Breast epithelium (tissue), 4 donors: ENCODE measurements around the gene ALDH1A2. TPM values are rescaled to one million over a fixed set of nuclear protein-coding genes. Genes with fewer than 3 reads are reported as not detected.

Source experiments
- DNase-seq, 2 donors: peaks; one replicate each; pipeline ENCODE4 v3.0.0-alpha.2; 2019; ENCODE audit warnings: low spot score in 2 of 2
- H3K27ac ChIP-seq, 2 donors: fragments of 200-600 bp; sonication (generic) in 1 of 2; one replicate each; pipeline ENCODE4 v1.5.1; 2016 to 2019; ENCODE audit warnings: mild to moderate bottlenecking in 1 of 2
- H3K27me3 ChIP-seq, 2 donors: fragments of 200-600 bp; sonication (generic) in 1 of 2; one replicate each; pipeline versions ENCODE4 v1.5.1 to v1.6.0; 2017 to 2019; ENCODE audit warnings: control low read depth in 1 of 2, mild to moderate bottlenecking in 1 of 2
- H3K36me3 ChIP-seq: fragments of 200-600 bp; one replicate; pipeline ENCODE4 v1.5.1; 2019
- H3K4me1 ChIP-seq, 2 donors: fragments of 200-600 bp; sonication (generic); one replicate each; pipeline ENCODE4 v1.5.1; 2016 to 2019; ENCODE audit warnings: control low read depth in 1 of 2
- H3K4me3 ChIP-seq, 3 donors: fragments of 200-600 bp; sonication (generic); 1 replicate in 2 of 3; 2 replicates in 1 of 3; pipeline ENCODE4 v1.5.1; 2016 to 2019; ENCODE audit warnings: mild to moderate bottlenecking in 3 of 3, moderate library complexity in 2 of 3
- H3K9me3 ChIP-seq, 2 donors: fragments of 200-600 bp; sonication (generic) in 1 of 2; one replicate each; pipeline ENCODE4 v1.5.1; 2016 to 2019; ENCODE audit warnings: control low read depth in 1 of 2
- POLR2A ChIP-seq: fragments of 450-650 bp; IDR thresholded peaks from one replicate; pipeline ENCODE4 v1.6.1; 2016; ENCODE audit warnings: antibody characterized with exemption, mild to moderate bottlenecking, moderate library complexity
- POLR2AphosphoS5 ChIP-seq, 3 donors: sonication (generic); formaldehyde crosslinking; IDR thresholded peaks; one replicate each; pipeline ENCODE4 v1.6.1; 2017; ENCODE audit warnings: antibody characterized with exemption in 3 of 3
- intact Hi-C: fragments of 100-400 bp; cut with DNase I; formaldehyde crosslinking; loops from one replicate; pipeline ENCODE4 v1.15.1; 2023; ENCODE audit warnings: low total_unique reads
- total RNA-seq, 3 donors: library from RNA; depleted of rRNA; stranded (reverse); fragments of >200 nt; gene quantifications; one replicate each; pipeline ENCODE4 v1.1.0, GENCODE V29; 2016
- TF ChIP-seq, protein P1 (sequence below), 3 donors: fragments of 450-650 bp; IDR thresholded peaks; one replicate each; pipeline ENCODE4 v1.5.1; 2016 to 2017; ENCODE audit warnings: antibody characterized with exemption in 3 of 3, mild to moderate bottlenecking in 3 of 3, moderate library complexity in 3 of 3

ALDH1A2 gene
- total RNA-seq, 3 donors from 2014 or later: 6.1 to 19.6 (median 11.1) TPM

DNA sequence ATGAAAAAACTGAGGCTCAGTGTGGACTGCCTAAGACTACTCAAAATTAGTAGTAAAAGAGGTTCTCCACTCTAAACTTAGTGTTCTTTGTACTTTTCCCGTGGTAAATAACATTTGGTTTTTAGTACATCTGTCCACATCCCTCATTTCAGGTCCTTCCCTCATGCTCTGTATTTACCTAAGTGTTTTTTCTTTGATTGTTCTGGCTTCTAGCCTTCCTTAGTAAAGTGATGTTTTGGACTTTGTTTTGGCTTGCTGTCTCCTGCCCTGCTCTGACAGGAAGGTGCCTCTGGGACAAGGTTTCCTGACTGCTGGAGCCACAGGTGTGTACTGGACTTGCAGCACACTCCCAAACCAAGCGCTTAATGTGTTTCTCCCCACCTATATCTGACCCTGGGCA, 29.9 kb upstream of the ALDH1A2 start:
- intact Hi-C loops: no loop called here
- Histone ChIP-seq H3K4me3 (no peak overlapping the region), H3K36me3 (no peaks in the 10 kb centered on the region), H3K27me3 (no peaks in the 10 kb centered on the region), H3K27ac (no peak overlapping the region), H3K4me1 (no peaks in the 10 kb centered on the region), H3K9me3 (peaks cover 0 to 6% of the 10 kb centered on the region in 2 donors)
- TF ChIP-seq POLR2AphosphoS5 (IDR thresholded peaks at IDR 0.05) (no peak), POLR2A (no peak)
- TF ChIP-seq, protein P1, sequence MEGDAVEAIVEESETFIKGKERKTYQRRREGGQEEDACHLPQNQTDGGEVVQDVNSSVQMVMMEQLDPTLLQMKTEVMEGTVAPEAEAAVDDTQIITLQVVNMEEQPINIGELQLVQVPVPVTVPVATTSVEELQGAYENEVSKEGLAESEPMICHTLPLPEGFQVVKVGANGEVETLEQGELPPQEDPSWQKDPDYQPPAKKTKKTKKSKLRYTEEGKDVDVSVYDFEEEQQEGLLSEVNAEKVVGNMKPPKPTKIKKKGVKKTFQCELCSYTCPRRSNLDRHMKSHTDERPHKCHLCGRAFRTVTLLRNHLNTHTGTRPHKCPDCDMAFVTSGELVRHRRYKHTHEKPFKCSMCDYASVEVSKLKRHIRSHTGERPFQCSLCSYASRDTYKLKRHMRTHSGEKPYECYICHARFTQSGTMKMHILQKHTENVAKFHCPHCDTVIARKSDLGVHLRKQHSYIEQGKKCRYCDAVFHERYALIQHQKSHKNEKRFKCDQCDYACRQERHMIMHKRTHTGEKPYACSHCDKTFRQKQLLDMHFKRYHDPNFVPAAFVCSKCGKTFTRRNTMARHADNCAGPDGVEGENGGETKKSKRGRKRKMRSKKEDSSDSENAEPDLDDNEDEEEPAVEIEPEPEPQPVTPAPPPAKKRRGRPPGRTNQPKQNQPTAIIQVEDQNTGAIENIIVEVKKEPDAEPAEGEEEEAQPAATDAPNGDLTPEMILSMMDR (IDR thresholded peaks at IDR 0.05): no peak
- no peak for DNase-seq

DNA sequence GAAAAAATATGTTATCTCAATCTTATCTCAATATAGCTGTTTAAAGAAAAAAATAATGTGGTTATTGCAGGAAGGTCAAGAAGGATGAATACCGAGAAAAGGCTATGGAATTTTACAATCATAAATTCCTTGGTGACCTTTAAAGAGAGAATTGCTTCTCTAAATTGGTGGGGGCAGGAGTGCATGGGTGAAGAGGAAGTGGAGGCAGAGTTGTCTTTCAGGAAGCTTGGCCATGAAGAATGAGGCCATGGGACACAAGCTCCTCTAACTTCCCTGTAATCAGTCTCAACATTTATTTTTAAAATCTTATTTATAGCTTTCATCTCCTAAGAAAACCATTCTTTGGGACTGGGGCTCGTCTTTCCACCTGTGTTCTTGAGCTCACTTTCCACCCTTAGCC, 22.4 kb upstream of the ALDH1A2 start:
- Histone ChIP-seq H3K4me3 (no peak overlapping the region), H3K9me3 (no peaks in the 10 kb centered on the region), H3K4me1 (no peaks in the 10 kb centered on the region), H3K36me3 (no peaks in the 10 kb centered on the region), H3K27me3 (no peaks in the 10 kb centered on the region), H3K27ac (no peak overlapping the region)
- TF ChIP-seq POLR2A (no peak), POLR2AphosphoS5 (IDR thresholded peaks at IDR 0.05) (no peak)
- TF ChIP-seq, protein P1 (IDR thresholded peaks at IDR 0.05): no peak
- DNase-seq: no peak
- intact Hi-C loops: loop anchor here (10.0 kb wide), 1 partner anchor 57 kb away; no protein-coding TSS in a partner anchor

DNA sequence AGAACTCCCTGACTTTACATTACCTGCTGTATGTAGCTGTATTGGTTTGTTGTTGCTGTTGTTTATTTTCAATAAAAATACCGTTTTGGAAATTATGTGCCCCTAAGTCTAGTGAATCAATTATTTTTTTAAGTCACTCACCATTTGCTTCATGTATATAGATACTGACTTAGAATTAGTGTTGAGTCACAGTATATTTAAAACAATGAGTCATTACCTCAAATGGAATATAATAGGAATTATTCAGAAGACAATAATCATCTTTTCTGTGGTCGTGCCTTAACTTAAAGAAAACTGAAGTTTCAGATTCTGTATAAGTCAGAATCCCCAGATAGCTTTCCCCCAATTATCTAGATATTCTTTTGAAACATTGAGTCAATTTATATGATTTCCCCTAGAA, 21.0 kb upstream of the ALDH1A2 start:
- DNase-seq: no peak
- no peaks in the 10 kb centered on the region for H3K4me1 ChIP-seq
- intact Hi-C loops: loop anchor here (10.0 kb wide), 1 partner anchor 58 kb away; no protein-coding TSS in a partner anchor
- TF ChIP-seq POLR2A (no peak), POLR2AphosphoS5 (IDR thresholded peaks at IDR 0.05) (no peak)
- TF ChIP-seq, protein P1 (IDR thresholded peaks at IDR 0.05): no peak
- H3K36me3 ChIP-seq: no peaks in the 10 kb centered on the region
- H3K27me3 ChIP-seq: no peaks in the 10 kb centered on the region
- H3K9me3 ChIP-seq: no peaks in the 10 kb centered on the region
- H3K4me3 ChIP-seq: no peak overlapping the region
- H3K27ac ChIP-seq: no peak overlapping the region

DNA sequence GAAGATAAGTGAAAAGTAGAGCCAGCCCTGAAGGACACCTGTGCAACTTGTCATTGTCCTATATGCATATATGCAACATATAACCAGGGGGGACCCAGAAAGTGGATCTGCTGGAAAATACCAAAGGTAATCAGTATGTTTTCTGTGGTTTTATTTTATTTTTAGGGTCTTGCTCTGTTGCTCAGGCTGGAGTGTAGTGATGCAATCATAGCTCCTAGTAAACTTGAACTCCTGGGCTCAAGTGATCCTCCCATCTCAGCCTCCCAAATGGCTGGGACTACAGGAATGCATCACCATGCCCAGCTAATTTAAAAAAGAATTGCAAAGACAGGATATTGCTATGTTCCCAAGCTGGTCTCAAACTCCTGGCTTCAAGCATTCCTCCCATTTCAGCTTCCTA, 18.0 kb upstream of the ALDH1A2 start:
- no peaks in the 10 kb centered on the region for H3K9me3 ChIP-seq
- TF ChIP-seq, protein P1 (IDR thresholded peaks at IDR 0.05): no peak
- TF ChIP-seq POLR2AphosphoS5 (IDR thresholded peaks at IDR 0.05) (no peak), POLR2A (no peak)
- no peak overlapping the region for H3K27ac ChIP-seq
- intact Hi-C loops: loop anchor here (10.0 kb wide), 1 partner anchor 61 kb away; no protein-coding TSS in a partner anchor
- DNase-seq: no peak
- H3K27me3 ChIP-seq: no peaks in the 10 kb centered on the region
- no peak overlapping the region for H3K4me3 ChIP-seq
- no peaks in the 10 kb centered on the region for H3K36me3 ChIP-seq
- no peaks in the 10 kb centered on the region for H3K4me1 ChIP-seq

DNA sequence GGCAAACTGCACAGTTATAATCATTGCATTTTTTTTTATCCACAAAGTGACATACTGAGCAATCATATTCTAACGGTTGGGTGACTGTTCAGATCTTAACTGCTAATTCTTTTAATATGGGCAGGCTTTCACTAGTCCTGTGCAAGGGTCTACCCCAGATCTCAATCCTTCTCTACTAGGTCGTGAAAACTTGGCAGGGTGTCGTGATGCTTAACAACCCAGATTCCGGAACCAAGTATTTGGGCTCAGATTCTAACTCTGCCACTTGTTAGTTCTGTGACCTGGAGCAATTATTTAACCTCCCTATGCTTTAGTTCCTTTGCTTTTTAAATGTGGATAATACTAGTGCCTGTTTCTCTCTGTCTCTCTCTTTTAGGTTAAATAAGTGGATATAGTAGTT, 16.4 kb upstream of the ALDH1A2 start:
- no peak for DNase-seq
- no peak overlapping the region for H3K4me3 ChIP-seq
- no peaks in the 10 kb centered on the region for H3K9me3 ChIP-seq
- intact Hi-C loops: loop anchor here (10.0 kb wide), 1 partner anchor 63 kb away; no protein-coding TSS in a partner anchor
- TF ChIP-seq POLR2AphosphoS5 (IDR thresholded peaks at IDR 0.05): no peak
- TF ChIP-seq POLR2A: no peak
- TF ChIP-seq, protein P1 (IDR thresholded peaks at IDR 0.05): no peak
- H3K27me3 ChIP-seq: no peaks in the 10 kb centered on the region
- no peaks in the 10 kb centered on the region for H3K36me3 ChIP-seq
- no peak overlapping the region for H3K27ac ChIP-seq
- no peaks in the 10 kb centered on the region for H3K4me1 ChIP-seq
